ENCODE data around the gene MYO3B. TPM values are rescaled to one million over a fixed set of nuclear protein-coding genes. Genes with fewer than 3 reads are reported as not detected.

Gene MYO3B
- total RNA-seq, 2 experiments from 2014 or later = not detected

DNA sequence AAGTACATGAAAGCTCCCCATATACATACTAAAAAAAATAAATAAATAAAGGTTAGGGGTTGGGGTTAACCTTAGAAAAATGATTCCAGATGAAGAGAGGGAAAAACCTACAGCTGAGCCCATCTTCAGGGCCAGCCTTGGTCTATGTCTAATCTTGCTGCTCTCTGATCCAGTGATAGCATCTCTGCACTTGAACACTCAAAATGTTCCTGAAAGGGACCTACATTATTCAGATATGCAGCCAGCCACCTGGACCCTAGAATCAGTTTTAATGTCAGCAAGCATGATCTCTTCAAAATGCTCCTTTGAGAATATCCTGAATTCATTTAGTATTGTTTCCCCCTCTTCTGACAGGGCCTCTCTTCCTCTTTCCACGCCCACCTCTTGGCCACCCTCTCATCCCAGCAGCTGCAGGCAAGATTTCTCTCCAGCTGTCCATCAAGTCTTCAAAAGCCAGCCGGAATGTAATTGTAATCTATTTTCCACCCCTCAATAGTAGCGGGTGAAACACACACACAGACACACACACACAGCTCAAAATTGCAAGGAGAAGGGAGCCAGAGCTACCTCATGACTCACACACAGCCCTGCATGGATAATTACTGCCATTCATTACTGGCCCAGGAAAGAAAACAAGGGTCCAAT lies 135.5 kb downstream of the MYO3B start:
- ChIA-PET CTCF (ENCODE audit: unreplicated experiment) (no interaction called here), POLR2A (no interaction called here)
- BruUV-seq (replicated peaks) = no TSS peak
- no peak for DNase-seq (ENCODE audit: low spot score)
- Histone ChIP-seq H3K4me3 (ENCODE audit: low read depth, low read length, poor library complexity, severe bottlenecking) (no peak overlapping the region), H3K9me3 (ENCODE audit: low read length) (no peaks in the 10 kb centered on the region), H3K9me2 (ENCODE audit: insufficient read depth, low read length) (no peaks in the 10 kb centered on the region), H3K79me2 (ENCODE audit: insufficient read depth, low read depth, low read length) (no peaks in the 10 kb centered on the region), H3K4me2 (ENCODE audit: low read length) (no peak overlapping the region), H4K20me1 (ENCODE audit: insufficient read depth, low read length) (no peaks in the 10 kb centered on the region), H3K27ac (ENCODE audit: low read depth, low read length, poor library complexity, severe bottlenecking) (no peak overlapping the region), H3K36me3 (ENCODE audit: insufficient read depth, low read length) (no peaks in the 10 kb centered on the region), H3K4me1 (ENCODE audit: insufficient read depth, low read length, poor library complexity, severe bottlenecking) (no peaks in the 10 kb centered on the region), H2AFZ (ENCODE audit: low read length) (no peak overlapping the region)
- intact Hi-C loops (cut with micrococcal nuclease; ENCODE audit: unreplicated experiment) = no loop called here
- TF ChIP-seq, protein P1, sequence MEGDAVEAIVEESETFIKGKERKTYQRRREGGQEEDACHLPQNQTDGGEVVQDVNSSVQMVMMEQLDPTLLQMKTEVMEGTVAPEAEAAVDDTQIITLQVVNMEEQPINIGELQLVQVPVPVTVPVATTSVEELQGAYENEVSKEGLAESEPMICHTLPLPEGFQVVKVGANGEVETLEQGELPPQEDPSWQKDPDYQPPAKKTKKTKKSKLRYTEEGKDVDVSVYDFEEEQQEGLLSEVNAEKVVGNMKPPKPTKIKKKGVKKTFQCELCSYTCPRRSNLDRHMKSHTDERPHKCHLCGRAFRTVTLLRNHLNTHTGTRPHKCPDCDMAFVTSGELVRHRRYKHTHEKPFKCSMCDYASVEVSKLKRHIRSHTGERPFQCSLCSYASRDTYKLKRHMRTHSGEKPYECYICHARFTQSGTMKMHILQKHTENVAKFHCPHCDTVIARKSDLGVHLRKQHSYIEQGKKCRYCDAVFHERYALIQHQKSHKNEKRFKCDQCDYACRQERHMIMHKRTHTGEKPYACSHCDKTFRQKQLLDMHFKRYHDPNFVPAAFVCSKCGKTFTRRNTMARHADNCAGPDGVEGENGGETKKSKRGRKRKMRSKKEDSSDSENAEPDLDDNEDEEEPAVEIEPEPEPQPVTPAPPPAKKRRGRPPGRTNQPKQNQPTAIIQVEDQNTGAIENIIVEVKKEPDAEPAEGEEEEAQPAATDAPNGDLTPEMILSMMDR (conservative IDR thresholded peaks at IDR 0.05; ENCODE audit: low read length) = no peak
- no peak for TF ChIP-seq EZH2phosphoT487 (IDR thresholded peaks at IDR 0.05; ENCODE audit: borderline replicate concordance, low read depth, low read length)

DNA sequence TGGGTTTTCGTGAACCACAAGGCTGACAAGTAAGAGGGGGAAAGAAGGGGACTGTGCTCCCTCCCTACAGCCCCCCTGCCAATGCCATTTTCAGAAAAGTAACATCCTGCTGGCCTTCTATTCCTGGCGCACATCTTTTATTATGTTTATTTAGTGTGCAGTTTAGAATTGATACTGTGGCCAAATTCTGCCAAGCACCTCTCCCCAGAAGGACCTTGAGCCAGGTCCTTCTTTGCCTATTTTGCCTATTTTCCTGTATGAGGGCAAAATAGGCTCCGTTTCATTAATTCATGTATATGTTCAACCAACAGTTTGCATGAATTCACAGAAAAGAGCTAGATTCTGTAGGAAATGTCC lies 136.0 kb downstream of the MYO3B start:
- DNase-seq (ENCODE audit: low spot score) = no peak
- Histone ChIP-seq H3K79me2 (ENCODE audit: insufficient read depth, low read depth, low read length) (no peaks in the 10 kb centered on the region), H3K4me1 (ENCODE audit: insufficient read depth, low read length, poor library complexity, severe bottlenecking) (no peaks in the 10 kb centered on the region), H3K4me3 (ENCODE audit: low read depth, low read length, poor library complexity, severe bottlenecking) (no peak overlapping the region), H3K36me3 (ENCODE audit: insufficient read depth, low read length) (no peaks in the 10 kb centered on the region), H3K27ac (ENCODE audit: low read depth, low read length, poor library complexity, severe bottlenecking) (no peak overlapping the region), H3K9me2 (ENCODE audit: insufficient read depth, low read length) (no peaks in the 10 kb centered on the region), H4K20me1 (ENCODE audit: insufficient read depth, low read length) (no peaks in the 10 kb centered on the region), H3K4me2 (ENCODE audit: low read length) (no peak overlapping the region), H2AFZ (ENCODE audit: low read length) (no peak overlapping the region), H3K9me3 (ENCODE audit: low read length) (no peaks in the 10 kb centered on the region)
- intact Hi-C loops (cut with micrococcal nuclease; ENCODE audit: unreplicated experiment) = no loop called here
- CTCF ChIA-PET (ENCODE audit: unreplicated experiment) = no interaction called here
- POLR2A ChIA-PET = no interaction called here
- TF ChIP-seq, protein P1 (conservative IDR thresholded peaks at IDR 0.05; ENCODE audit: low read length) = no peak
- TF ChIP-seq EZH2phosphoT487 (IDR thresholded peaks at IDR 0.05; ENCODE audit: borderline replicate concordance, low read depth, low read length) = no peak
- no TSS peak for BruUV-seq (replicated peaks)

DNA sequence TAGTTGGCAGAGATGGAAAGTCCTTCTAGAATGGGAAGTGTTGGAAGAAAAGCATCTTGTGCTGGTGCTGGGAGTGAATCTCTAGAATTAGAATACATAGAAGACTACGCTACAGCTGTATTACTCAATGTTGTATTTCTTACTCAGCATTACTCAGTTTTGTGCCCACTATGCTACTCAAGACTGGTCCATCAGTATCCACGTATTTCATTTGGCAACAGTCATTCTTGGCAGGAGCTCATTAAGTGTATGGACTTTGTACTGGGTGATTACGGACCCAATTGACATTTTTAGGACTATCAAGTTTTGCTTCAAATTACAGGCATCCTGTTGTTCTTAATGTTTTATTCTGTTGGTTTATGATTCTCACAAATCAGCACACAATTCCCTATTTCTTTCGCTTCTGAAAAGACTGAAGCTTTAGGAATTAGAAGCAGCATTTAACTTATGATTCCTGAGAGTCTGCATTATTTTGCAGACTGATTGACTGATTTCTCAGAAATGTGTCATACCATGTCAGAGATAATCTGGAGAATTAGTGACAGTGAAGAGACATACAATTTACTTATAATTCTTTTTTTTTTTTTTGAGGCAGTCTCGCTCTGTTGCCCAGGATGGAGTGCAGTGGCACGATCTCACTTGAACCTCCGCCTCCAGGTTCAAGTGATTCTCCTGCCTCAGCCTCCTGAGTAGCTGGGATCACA lies 136.9 kb downstream of the MYO3B start:
- TF ChIP-seq, protein P1 (conservative IDR thresholded peaks at IDR 0.05; ENCODE audit: low read length) = no peak
- no peak for TF ChIP-seq EZH2phosphoT487 (IDR thresholded peaks at IDR 0.05; ENCODE audit: borderline replicate concordance, low read depth, low read length)
- Histone ChIP-seq H3K9me3 (ENCODE audit: low read length) (no peaks in the 10 kb centered on the region), H2AFZ (ENCODE audit: low read length) (no peak overlapping the region), H3K4me3 (ENCODE audit: low read depth, low read length, poor library complexity, severe bottlenecking) (no peak overlapping the region), H3K9me2 (ENCODE audit: insufficient read depth, low read length) (no peaks in the 10 kb centered on the region), H3K4me1 (ENCODE audit: insufficient read depth, low read length, poor library complexity, severe bottlenecking) (no peaks in the 10 kb centered on the region), H4K20me1 (ENCODE audit: insufficient read depth, low read length) (no peaks in the 10 kb centered on the region), H3K27ac (ENCODE audit: low read depth, low read length, poor library complexity, severe bottlenecking) (no peak overlapping the region), H3K79me2 (ENCODE audit: insufficient read depth, low read depth, low read length) (no peaks in the 10 kb centered on the region), H3K36me3 (ENCODE audit: insufficient read depth, low read length) (no peaks in the 10 kb centered on the region), H3K4me2 (ENCODE audit: low read length) (no peak overlapping the region)
- intact Hi-C loops (cut with micrococcal nuclease; ENCODE audit: unreplicated experiment) = no loop called here
- POLR2A ChIA-PET = interaction anchor here (0.7 kb wide), 1 partner anchor 583 kb away, joined by 4 read pairs; no protein-coding TSS in a partner anchor
- DNase-seq (ENCODE audit: low spot score) = no peak
- BruUV-seq (replicated peaks) = no TSS peak
- CTCF ChIA-PET (ENCODE audit: unreplicated experiment) = no interaction called here
